Measurements from ENCODE around the gene HSFX4.

GRCh38 chrX:149910178-149910695, 19.1 kb upstream of the HSFX4 start:
- TF ChIP-seq REST (IDR thresholded peaks at IDR 0.05; ENCODE audit: insufficient read depth in 1 of 2, low read depth in 2 of 2, low read length in 2 of 2) (no peak), TAF1 (IDR thresholded peaks at IDR 0.05; ENCODE audit: borderline replicate concordance, insufficient read depth, low read length) (no peak), SIN3A (IDR thresholded peaks at IDR 0.05; ENCODE audit: borderline replicate concordance, insufficient read depth, low read length) (no peak), POLR2AphosphoS5 (IDR thresholded peaks at IDR 0.05; ENCODE audit: low read depth, low read length) (no peak)
